Activated T-helper 2 cell treated with anti-CD3 and anti-CD28 coated beads, Interferon-gamma antibody, Interleukin-2, Interleukin-4, amounts not matched to agents 10 μg/mL and 5 μg/mL and 100 μg/mL, durations not matched to agents 14 hours and 24 hours and 36 hours (primary cell): Measurements from ENCODE around the gene PERM1. TPM values are rescaled to one million over a fixed set of nuclear protein-coding genes. Genes with fewer than 3 reads are reported as not detected.

Experiments
- DNase-seq: peaks from one replicate; pipeline ENCODE4 v3.0.0; 2021; ENCODE audit warnings: low spot score
- H3K27ac Mint-ChIP-seq: one replicate; pipeline ENCODE4 v1.8.0; 2021; ENCODE audit warnings: mixed read lengths
- H3K27me3 Mint-ChIP-seq: one replicate; pipeline ENCODE4 v1.8.0; 2021; ENCODE audit warnings: low read depth, mixed read lengths
- H3K36me3 Mint-ChIP-seq: one replicate; pipeline ENCODE4 v1.8.0; 2021; ENCODE audit warnings: low read depth, mixed read lengths
- H3K4me1 Mint-ChIP-seq: one replicate; pipeline ENCODE4 v1.8.0; 2021; ENCODE audit warnings: low read depth, mixed read lengths
- H3K4me3 Mint-ChIP-seq: one replicate; pipeline ENCODE4 v1.8.0; 2021; ENCODE audit warnings: low read depth, mild to moderate bottlenecking, moderate library complexity, mixed read lengths
- H3K9me3 Mint-ChIP-seq: one replicate; pipeline ENCODE4 v1.8.0; 2021; ENCODE audit warnings: mixed read lengths
- intact Hi-C: fragments of 100-400 bp; cut with micrococcal nuclease; formaldehyde crosslinking; loops from one replicate; pipeline ENCODE4 v1.15.1; 2023
- total RNA-seq: library from RNA; stranded (reverse); gene quantifications from 2 replicates; pipeline ENCODE4 v1.2.3, GENCODE V29; 2022

PERM1 gene
- total RNA-seq, 1 donor from 2014 or later: not detected

- no peaks in the 10 kb centered on the region for H3K9me3 Mint-ChIP-seq
- intact Hi-C loops: no loop called here
- H3K27ac Mint-ChIP-seq: no peak overlapping the region
- H3K36me3 Mint-ChIP-seq: peaks cover 5% of the 10 kb centered on the region
- H3K4me3 Mint-ChIP-seq: no peak overlapping the region
- no peak for DNase-seq
- H3K27me3 Mint-ChIP-seq: peaks cover 39% of the 10 kb centered on the region
- H3K4me1 Mint-ChIP-seq: peaks cover 3% of the 10 kb centered on the region
Measured at GRCh38 chr1:938711-939489, 43.0 kb downstream of the PERM1 start.

DNA sequence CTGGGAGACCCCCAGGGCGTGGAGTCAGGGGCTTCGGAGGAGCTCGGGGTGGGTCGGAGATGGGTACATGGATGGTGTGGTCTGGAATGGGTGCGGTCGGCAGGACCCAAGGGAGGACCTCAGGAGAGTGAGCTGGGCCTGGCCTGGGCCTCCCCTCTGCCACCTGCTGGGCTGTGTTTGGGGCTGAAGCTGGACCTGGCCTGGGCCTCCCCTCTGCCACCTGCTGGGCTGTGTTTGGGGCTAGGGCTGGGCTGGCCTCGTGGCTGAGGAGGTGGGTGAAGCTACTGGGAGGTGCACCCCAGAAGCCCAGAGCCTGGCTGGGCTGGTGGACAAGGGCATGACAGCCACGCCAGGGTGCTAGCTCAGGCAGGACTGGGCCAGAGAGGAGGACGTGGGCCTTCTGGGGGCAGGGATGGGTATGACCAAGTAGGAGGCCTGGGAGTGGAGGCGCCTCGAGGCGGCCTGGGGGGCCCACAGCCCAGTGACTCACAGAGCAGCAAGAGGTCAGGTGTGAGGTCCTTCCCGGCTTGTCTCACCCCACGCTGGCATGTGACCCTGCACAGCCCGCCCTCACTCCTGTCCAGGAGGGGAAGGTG lies 43.7 kb downstream of the PERM1 start:
- Mint-ChIP-seq H3K27me3 (peaks cover 41% of the 10 kb centered on the region), H3K4me1 (peaks cover 3% of the 10 kb centered on the region), H3K27ac (no peak overlapping the region), H3K36me3 (peaks cover 2% of the 10 kb centered on the region), H3K9me3 (no peaks in the 10 kb centered on the region), H3K4me3 (no peak overlapping the region)
- intact Hi-C loops: no loop called here
- no peak for DNase-seq

DNA sequence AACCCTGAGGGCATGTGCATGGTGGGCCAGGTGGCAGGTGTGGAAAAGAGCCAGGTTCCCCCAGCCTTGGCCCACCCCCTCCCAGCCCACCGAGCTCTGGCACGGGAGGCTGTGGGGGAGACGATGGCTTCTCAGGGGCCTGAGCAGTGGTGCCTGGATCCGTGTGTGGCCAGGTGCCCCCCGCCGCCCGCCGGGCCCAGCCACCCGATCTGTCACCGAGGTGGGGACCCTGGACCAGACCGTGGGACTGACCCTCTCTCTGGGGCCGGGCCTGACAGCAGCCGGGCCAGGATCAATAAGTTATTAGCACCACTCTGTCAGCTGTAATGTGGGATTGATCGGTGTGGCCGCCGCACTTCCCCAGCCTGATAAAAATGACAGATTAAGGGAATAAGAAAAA lies 44.4 kb downstream of the PERM1 start:
- intact Hi-C loops: no loop called here
- H3K4me1 Mint-ChIP-seq: peaks cover 3% of the 10 kb centered on the region
- peaks cover 42% of the 10 kb centered on the region for H3K27me3 Mint-ChIP-seq
- no peak overlapping the region for H3K4me3 Mint-ChIP-seq
- H3K9me3 Mint-ChIP-seq: no peaks in the 10 kb centered on the region
- no peaks in the 10 kb centered on the region for H3K36me3 Mint-ChIP-seq
- DNase-seq: no peak
- H3K27ac Mint-ChIP-seq: no peak overlapping the region

DNA sequence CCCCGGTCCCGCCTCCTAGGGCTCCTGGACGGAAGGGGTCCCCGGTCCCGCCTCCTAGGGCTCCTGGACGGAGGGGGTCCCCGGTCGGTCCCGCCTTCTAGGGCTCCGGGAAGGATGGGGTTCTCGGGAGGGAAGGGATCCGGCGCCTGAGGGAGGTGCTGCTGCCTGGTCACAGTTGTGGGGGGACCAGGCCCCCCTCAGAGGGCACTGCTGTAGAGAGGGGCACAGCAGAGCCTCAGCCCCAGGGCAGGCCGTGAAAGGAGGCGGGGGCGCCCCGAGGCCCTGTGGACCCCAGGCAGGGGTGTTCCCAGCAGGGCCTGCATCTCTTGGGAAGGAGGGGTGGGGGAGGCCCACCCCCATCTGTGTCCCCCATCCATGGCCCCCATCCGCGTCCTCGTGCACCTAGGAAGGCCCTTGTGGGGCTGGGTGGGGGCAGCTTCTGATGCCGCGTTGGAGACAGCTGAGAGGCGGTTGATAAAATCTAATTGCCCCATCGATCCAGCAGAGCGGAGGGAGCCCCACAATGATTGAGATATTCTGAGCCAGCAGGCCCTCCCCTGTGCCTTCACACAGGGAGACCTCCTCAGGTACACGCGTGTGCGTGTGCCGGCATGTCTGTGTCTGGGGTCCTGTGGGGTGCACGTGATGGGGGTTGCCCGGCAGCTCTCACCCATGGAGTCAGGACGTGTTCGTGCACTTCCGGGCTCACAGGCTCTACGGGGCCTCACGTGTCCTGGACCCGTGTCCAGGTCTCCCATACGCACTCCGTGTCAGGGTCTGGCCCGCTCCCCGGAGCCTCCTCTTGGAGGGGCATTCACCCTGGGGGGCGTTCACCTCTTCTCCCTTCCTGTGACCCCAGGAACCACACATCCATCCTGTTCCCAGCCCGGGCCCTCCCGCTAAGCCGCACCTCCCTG lies 45.3 kb downstream of the PERM1 start:
- Mint-ChIP-seq H3K27me3 (peaks cover 43% of the 10 kb centered on the region), H3K4me1 (peaks cover 3% of the 10 kb centered on the region), H3K4me3 (no peak overlapping the region), H3K27ac (no peak overlapping the region), H3K36me3 (no peaks in the 10 kb centered on the region), H3K9me3 (no peaks in the 10 kb centered on the region)
- no peak for DNase-seq
- intact Hi-C loops: no loop called here

DNA sequence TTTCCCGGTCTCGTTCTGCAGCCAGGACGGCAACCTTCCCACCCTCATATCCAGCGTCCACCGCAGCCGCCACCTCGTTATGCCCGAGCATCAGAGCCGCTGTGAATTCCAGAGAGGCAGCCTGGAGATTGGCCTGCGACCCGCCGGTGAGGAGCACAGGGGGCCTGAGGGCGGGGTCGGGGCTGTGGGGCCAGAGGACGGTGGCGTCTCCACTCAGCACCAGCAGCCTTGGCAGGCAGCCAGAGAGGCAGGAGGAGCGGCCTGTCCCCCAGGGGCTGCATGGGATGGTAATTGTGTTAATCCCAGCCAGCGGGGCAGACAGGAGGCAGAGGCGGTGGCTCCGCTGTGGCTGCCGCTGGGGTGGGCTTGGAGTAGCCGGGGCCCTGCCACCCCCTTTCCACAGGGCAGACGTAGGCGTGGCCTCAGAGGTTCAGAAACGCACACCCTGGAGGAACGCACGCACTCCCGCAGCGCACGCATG lies 46.1 kb downstream of the PERM1 start:
- no peaks in the 10 kb centered on the region for H3K4me1 Mint-ChIP-seq
- peaks cover 43% of the 10 kb centered on the region for H3K27me3 Mint-ChIP-seq
- no peak overlapping the region for H3K27ac Mint-ChIP-seq
- H3K4me3 Mint-ChIP-seq: no peak overlapping the region
- intact Hi-C loops: no loop called here
- no peak for DNase-seq
- no peaks in the 10 kb centered on the region for H3K9me3 Mint-ChIP-seq
- no peaks in the 10 kb centered on the region for H3K36me3 Mint-ChIP-seq

- Mint-ChIP-seq H3K27ac (no peak overlapping the region), H3K27me3 (peaks cover 40% of the 10 kb centered on the region), H3K4me3 (no peak overlapping the region), H3K4me1 (no peaks in the 10 kb centered on the region), H3K9me3 (no peaks in the 10 kb centered on the region), H3K36me3 (no peaks in the 10 kb centered on the region)
- intact Hi-C loops: no loop called here
- DNase-seq: no peak
Measured at GRCh38 chr1:934991-935750, 46.7 kb downstream of the PERM1 start.

DNA sequence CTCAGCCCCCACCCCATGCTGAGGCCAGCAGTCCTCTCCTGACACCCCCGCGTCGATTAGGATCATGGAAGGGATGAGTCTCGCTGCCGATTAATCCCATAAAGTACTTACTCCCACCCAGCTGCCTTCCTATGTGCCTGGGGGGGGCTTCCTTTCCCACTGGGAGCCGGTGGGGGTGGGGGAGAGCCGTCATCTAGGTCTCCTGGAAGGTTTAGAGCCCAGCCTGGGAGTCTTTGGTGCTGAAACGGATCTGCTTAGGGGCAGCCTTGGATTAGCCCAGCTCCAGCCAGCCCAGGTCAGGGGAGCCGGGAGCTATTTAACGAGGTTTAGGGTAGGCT lies 48.3 kb downstream of the PERM1 start:
- peaks cover 41% of the 10 kb centered on the region for H3K27me3 Mint-ChIP-seq
- no peaks in the 10 kb centered on the region for H3K4me1 Mint-ChIP-seq
- no peak overlapping the region for H3K27ac Mint-ChIP-seq
- H3K4me3 Mint-ChIP-seq: no peak overlapping the region
- intact Hi-C loops: no loop called here
- no peak for DNase-seq
- H3K36me3 Mint-ChIP-seq: no peaks in the 10 kb centered on the region
- H3K9me3 Mint-ChIP-seq: no peaks in the 10 kb centered on the region

GRCh38 chr1:932776-933602 lies 48.9 kb downstream of the PERM1 start:
- no peak for DNase-seq
- Mint-ChIP-seq H3K9me3 (no peaks in the 10 kb centered on the region), H3K27me3 (peaks cover 35% of the 10 kb centered on the region), H3K27ac (no peak overlapping the region), H3K36me3 (no peaks in the 10 kb centered on the region), H3K4me3 (no peak overlapping the region), H3K4me1 (no peaks in the 10 kb centered on the region)
- intact Hi-C loops: no loop called here

DNA sequence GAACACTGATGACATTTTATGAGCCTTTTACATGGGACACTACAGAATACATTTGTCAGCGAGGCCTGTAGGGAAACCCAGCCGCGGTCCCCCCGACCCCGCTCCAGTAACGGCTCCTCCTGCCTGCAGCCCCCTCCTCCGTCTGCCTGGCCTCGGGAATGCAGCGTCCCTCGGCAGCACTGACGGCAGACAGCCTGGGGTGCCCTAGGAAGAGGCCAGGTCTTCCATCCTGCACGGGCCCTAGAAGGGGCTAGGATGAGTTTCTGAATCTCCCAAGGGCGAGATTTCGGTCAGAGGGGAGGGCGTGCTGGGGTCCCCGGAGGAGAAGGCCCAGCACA lies 49.8 kb downstream of the PERM1 start:
- Mint-ChIP-seq H3K4me1 (no peaks in the 10 kb centered on the region), H3K27ac (no peak overlapping the region), H3K9me3 (no peaks in the 10 kb centered on the region), H3K27me3 (peaks cover 39% of the 10 kb centered on the region), H3K36me3 (no peaks in the 10 kb centered on the region), H3K4me3 (no peak overlapping the region)
- intact Hi-C loops: no loop called here
- no peak for DNase-seq

GRCh38 chr1:931380-932172 lies 50.3 kb downstream of the PERM1 start:
- Mint-ChIP-seq H3K27ac (no peak overlapping the region), H3K4me1 (no peaks in the 10 kb centered on the region), H3K27me3 (peaks cover 41% of the 10 kb centered on the region), H3K4me3 (no peak overlapping the region), H3K9me3 (no peaks in the 10 kb centered on the region), H3K36me3 (no peaks in the 10 kb centered on the region)
- no peak for DNase-seq
- intact Hi-C loops: no loop called here

GRCh38 chr1:930633-931138 lies 51.2 kb downstream of the PERM1 start:
- no peak for DNase-seq
- intact Hi-C loops: no loop called here
- Mint-ChIP-seq H3K9me3 (no peaks in the 10 kb centered on the region), H3K36me3 (no peaks in the 10 kb centered on the region), H3K27me3 (peaks cover 47% of the 10 kb centered on the region), H3K4me1 (no peaks in the 10 kb centered on the region), H3K27ac (no peak overlapping the region), H3K4me3 (no peak overlapping the region)
